ENCODE measurements around the gene DGKG. TPM values are rescaled to one million over a fixed set of nuclear protein-coding genes. Genes with fewer than 3 reads are reported as not detected.

The DGKG gene
- total RNA-seq, 1 donor from 2014 or later = 6.3 TPM

- DNase-seq (ENCODE audit: low read depth) = peak; percentile 19
These were observed 148.1 kb downstream of the DGKG start for GRCh38 chr3:186213946-186214345.

GRCh38 chr3:186212611-186213010 is 149.4 kb downstream of the DGKG start:
- DNase-seq (ENCODE audit: low read depth) = no peak

GRCh38 chr3:186210852-186211500 is 151.1 kb downstream of the DGKG start:
- no peak for DNase-seq (ENCODE audit: low read depth)

GRCh38 chr3:186209810-186210752 is 152.0 kb downstream of the DGKG start:
- DNase-seq (ENCODE audit: low read depth) = peak; percentile 94

- DNase-seq (ENCODE audit: low read depth) = no peak
These were observed 153.6 kb downstream of the DGKG start for GRCh38 chr3:186208296-186208989.

GRCh38 chr3:186207515-186207914 is 154.5 kb downstream of the DGKG start:
- no peak for DNase-seq (ENCODE audit: low read depth)

DNA sequence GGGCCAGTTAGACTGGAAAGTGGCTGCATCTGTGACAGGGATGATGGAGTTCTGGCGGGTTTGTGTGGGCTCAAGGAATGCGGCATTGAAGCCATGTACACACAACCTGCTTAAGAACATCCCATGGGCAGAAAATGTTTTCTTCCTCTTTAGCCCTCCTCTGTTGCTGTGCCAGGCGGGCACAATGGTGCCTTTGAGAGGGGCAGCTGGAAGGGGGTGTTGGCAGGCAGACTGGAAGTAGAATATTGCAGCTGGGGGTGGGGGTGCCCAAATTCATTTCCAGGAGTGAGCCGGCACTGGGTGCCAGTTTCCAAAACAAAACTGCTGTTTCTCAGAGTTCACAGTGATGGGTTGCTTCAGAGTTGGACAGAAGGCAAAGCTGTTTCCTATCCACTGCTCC is 161.3 kb downstream of the DGKG start:
- DNase-seq (ENCODE audit: low read depth) = no peak

DNA sequence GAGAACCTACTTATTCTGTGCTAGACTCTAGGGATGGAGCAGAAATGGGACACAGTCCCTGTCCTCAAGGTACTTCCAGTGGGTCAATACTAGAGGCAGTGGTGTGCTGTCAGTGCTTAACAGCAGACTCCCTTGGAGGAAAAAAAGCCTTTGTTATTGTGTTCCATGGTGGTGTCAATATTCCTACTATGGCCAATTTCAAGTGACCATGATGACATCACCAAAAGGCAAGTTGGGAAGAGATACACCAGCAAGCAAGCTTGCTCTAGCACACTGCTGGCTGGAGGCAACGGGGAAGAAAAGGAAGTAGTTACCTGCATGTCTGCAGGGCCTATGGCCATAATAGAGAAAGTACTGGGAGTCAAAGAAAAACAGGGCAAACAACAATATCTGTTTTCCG is 163.6 kb downstream of the DGKG start:
- no peak for DNase-seq (ENCODE audit: low read depth)

DNA sequence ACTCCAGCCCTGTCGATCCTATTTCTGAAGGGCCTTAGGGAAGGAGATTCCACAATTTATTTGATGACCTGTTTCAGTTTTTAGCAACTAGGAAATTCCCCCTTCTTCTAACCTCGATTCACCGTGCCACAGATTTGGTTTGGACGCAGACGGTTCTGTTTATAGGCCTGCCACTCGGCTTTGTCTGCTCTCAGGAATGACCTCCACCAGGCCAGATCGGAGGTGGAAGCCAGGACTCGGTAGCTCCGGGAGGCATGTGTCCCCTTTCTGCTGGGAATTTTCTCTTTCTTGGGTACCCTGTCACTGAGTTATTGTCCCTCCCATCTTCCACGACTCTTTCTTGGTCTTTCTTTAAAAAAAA is 167.6 kb downstream of the DGKG start:
- DNase-seq (ENCODE audit: low read depth) = no peak

DNA sequence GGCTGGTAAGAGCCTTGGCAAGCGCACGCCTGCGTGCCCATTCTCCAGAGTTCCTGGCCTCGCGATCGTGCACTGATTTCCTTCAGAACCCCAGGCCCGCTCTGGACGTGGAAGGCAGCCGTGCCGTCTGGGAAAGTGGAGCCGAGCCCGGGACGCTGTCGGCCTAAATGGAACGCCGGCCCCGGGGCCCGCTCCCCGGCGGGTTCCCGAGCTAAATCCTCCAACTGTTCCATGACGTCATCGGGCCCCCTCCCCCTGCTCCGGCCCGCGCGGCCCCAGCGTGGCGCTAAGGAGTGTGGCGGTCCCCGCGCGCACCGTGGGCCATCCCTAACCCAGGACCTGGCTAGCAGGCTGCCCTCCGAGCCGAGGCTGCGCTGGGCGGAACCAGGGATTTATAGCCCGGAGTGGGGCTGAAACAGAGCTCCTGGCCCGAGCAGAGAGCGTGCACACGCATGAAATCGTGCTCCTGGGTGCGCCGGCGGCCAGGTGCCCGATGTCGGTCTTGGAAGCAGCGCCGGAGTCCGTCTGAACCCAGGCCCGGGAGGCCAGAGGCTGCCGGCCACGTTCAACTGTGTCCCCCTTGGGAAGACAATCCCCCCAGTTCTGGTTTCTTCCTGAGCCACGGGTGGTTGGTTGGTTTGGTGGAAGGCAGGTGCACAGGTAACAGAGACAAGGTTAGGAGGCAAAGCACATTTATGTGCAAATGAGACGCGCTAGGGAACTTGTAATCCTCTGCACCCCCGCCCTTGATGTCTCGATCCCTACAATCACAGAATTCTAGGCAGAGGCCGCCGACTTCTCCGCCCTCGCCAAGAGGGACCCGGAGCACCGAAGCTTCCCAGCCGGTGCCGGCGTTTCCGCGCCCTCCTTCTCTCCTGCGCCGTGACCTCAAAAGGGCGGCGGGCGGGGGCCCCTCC is 168.2 kb downstream of the DGKG start:
- DNase-seq (ENCODE audit: low read depth) = no peak

DNA sequence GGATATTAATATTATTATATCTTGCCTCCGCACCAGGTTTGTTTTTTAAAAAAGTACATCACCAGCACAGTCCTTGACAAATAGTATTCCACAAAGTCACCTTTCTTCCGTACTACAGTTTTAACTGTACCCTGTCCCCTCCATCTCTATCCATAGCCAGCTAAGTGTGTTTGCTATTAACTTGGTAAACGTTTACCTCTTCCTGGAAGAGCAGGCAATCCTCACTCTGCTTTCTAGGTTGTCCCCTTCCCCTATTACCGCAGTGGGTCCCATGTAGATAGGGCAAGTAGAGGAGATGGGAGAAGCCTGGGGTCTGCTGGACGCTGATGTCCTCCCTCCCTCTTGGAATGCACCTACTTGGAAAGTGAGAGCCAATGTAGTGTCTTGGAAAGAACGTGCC is 169.2 kb downstream of the DGKG start:
- DNase-seq (ENCODE audit: low read depth) = no peak

DNA sequence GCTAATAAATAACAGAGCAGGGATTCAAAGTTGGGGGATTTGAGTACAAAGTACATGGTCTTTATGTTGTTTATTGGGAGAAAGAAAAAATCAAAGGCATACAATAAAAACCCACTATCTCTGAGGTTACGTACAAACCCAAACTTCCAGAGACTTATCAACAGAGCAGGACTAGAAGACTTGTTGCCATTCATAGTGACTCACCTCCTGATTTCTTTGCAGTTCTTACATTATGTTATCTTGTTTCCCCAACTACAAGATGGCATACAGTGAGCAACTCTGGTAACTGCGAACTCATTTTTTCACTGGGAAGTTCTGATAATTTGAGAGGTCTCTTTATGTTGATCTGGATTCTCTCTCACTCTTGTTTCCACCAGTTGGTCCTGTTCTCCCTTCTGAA is 172.5 kb downstream of the DGKG start:
- no peak for DNase-seq (ENCODE audit: low read depth)

DNA sequence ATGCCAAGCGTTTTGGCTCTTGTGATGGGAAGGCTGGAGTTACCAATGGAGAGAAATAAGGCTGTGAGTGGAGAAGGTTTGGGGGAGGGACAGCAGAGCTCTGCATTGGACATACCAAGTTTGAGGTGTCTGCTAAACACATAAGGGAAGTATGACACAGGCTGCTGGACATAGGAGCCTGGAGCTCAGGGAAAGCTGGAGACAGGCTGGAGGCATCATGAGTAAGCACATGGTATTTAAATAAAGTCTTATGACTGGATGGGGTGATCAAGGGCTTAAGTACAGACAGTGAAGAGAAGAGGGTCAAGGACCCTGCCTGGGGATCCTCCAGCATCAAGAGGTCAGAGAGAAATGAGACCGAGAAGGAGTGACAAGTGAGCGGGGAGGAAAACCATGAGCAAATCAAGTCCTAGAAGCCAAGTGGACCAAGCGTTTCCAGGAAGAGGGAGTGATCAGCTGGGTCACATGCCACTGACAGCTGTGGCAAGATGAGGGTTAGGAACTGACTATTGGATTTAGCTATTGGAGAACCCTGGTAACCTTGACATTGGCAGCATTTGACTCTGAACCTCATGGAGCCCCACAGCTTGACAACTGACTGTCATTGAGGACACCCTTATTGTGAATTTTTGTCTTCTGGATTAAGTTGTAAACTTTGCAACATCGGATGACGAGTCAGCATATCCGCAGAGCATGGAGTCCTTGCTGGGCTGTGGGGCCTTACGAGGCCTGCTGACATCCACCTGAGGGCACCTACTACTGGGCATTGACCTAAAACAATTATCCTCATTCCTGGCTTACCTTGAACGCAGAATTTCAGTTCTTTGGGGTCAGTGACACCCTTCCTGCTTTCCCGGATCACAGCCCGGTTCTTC is 174.4 kb downstream of the DGKG start:
- DNase-seq (ENCODE audit: low read depth) = peak; percentile 55

DNA sequence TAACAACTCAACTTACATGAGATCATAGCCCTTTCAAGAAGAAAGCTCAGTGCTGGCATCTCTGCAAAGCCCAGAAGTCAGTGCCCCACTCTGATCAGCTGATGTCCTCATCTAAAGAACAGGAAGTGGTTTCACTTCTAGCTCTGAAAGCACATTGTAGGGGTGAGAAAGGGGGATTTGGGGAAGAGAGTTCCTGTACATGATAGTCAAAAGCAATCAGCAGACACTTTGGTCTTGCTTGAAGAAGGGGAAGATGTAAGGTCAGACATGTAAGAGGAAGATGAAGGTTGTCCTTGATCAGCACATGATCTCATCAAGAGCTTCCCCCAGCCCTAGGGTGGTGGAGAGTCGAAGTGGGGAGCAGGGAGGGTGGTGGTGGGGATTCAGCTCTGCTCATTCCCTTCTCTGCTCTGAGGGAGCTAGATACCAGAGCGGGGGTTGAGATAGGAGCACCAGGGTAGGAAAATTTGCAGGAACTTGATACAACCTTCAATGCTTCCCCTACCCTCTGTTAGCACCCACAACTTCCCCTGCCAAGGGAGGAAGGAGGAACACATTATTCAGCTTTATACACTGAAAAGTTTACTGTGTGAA is 176.7 kb downstream of the DGKG start:
- no peak for DNase-seq (ENCODE audit: low read depth)

DNA sequence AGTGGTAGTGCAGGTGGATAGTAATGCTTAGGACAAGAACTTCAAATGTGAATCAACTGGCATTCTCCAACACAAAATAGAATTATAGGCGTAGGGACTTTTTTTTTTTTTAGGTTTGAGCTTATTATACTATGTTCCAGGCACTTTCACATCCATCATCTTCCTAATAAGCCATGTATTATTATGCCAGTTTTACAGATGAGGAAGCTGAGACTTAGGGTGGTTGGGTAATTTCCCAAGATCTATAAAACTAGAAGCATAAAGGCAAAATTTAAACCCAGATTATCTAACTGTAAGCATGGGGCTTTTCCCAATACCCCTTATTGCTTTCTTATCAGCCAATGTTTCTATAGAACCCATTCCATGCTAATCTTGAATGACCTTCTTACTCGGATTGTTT is 178.0 kb downstream of the DGKG start:
- DNase-seq (ENCODE audit: low read depth) = no peak

GRCh38 chr3:186182850-186183249 is 179.2 kb downstream of the DGKG start:
- no peak for DNase-seq (ENCODE audit: low read depth)

DNA sequence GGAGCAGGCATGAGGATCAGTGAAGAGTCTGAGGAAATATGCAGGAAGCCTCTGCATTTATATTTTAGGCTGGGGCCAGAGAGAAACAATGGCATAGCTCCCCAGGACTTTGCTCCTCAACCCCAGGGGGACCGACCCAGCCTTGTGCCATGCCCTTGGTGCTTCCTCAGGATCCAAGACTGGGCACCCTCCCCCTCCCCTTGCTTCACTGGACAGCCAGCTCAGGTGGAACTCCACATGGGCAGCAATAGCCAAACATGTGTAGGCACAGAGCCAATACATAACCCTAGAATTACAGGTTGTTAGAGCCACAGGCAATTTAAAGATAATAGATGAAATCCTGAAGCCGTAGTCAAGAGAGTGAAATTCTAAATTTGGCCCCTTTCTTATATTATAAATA is 180.1 kb downstream of the DGKG start:
- DNase-seq (ENCODE audit: low read depth) = no peak

GRCh38 chr3:186180891-186181481 is 181.0 kb downstream of the DGKG start:
- no peak for DNase-seq (ENCODE audit: low read depth)

DNA sequence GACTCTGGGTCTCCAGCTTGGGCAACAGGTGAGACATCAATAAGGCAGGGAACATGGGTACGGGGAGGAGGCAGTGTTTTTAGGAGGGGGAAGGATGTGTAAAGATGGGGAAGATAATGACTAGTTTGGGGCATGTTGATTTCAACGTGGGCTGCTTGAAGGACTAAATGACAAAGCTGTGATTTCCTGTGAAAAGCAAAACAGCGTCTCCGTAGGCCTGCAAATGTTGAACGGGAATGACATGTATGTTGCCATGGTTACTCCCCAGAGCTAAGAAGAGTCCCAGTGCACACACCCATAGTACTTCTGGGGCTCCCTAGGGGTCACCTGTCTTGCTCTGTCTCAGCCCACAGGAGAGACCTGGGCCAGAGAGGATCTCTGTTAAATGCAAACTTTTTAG is 181.9 kb downstream of the DGKG start:
- DNase-seq (ENCODE audit: low read depth) = no peak

Data from myocyte (in vitro differentiated cells).